Breast epithelium (tissue), 3 donors: ENCODE results near the gene LRRN2.

Source experiments
- CTCF ChIP-seq, 3 donors: fragments of 450-650 bp; IDR thresholded peaks; one replicate each; pipeline ENCODE4 v1.5.1; 2016 to 2017; ENCODE audit warnings: antibody characterized with exemption in 3 of 3, mild to moderate bottlenecking in 3 of 3, moderate library complexity in 3 of 3
- POLR2AphosphoS5 ChIP-seq, 3 donors: sonication (generic); formaldehyde crosslinking; IDR thresholded peaks; one replicate each; pipeline ENCODE4 v1.6.1; 2017; ENCODE audit warnings: antibody characterized with exemption in 3 of 3

GRCh38 chr1:204600203-204600602 lies 85.3 kb downstream of the LRRN2 start:
- no peak for TF ChIP-seq CTCF (IDR thresholded peaks at IDR 0.05)
- no peak for TF ChIP-seq POLR2AphosphoS5 (IDR thresholded peaks at IDR 0.05)
